Erythroblast (primary cell): ENCODE data around the gene ADISSP.

Source experiments
- DNase-seq, 2 experiments: peaks; one replicate each; lab custom pipeline; 2025; lab: John Stamatoyannopoulos, UW
- GATA1 ChIP-seq: IDR thresholded peaks from 2 replicates; pipeline ENCODE4 v1.6.1; 2011; ENCODE audit warnings: low read depth, mild to moderate bottlenecking, control low read depth, low read length, moderate library complexity
- POLR2A ChIP-seq: IDR thresholded peaks from 2 replicates; pipeline ENCODE4 v1.6.1; 2011; ENCODE audit warnings: mild to moderate bottlenecking, low read length

Gene ADISSP

GRCh38 chr20:3767427-3768341 lies at the start of gene ADISSP:
ADISSP (minus strand) TSS chr20:3767753; CDS start chr20:3760100, 7,653 bp downstream.
- TF ChIP-seq POLR2A, result peak; percentile 80
- no peak for TF ChIP-seq GATA1
- peak; percentile 99 for DNase-seq

GRCh38 chr20:3815703-3816315 lies 48.3 kb upstream of the ADISSP start:
- TF ChIP-seq POLR2A (no peak), GATA1 (no peak)
- DNase-seq, result no peak

GRCh38 chr20:3814928-3815495 lies 47.5 kb upstream of the ADISSP start:
- no peak for TF ChIP-seq POLR2A
- TF ChIP-seq GATA1, result no peak
- DNase-seq, result no peak

- TF ChIP-seq GATA1 (no peak), POLR2A (no peak)
- no peak for DNase-seq
Measured at GRCh38 chr20:3813848-3814581, 46.5 kb upstream of the ADISSP start.

GRCh38 chr20:3812975-3813847 lies 45.7 kb upstream of the ADISSP start:
- no peak for DNase-seq
- TF ChIP-seq GATA1, result no peak

GRCh38 chr20:3812259-3812681 lies 44.7 kb upstream of the ADISSP start:
- no peak for DNase-seq
- TF ChIP-seq POLR2A (no peak), GATA1 (no peak)

GRCh38 chr20:3811467-3812258 lies 44.1 kb upstream of the ADISSP start:
- peak; percentile 95 to 97 for DNase-seq
- TF ChIP-seq GATA1 (no peak), POLR2A (peak; percentile 39)

GRCh38 chr20:3808544-3808943 lies 41.0 kb upstream of the ADISSP start:
- DNase-seq, result no peak
- TF ChIP-seq GATA1 (no peak), POLR2A (no peak)

GRCh38 chr20:3804781-3805180 lies 37.2 kb upstream of the ADISSP start:
- TF ChIP-seq GATA1 (no peak), POLR2A (no peak)
- no peak for DNase-seq

GRCh38 chr20:3804254-3804751 lies 36.8 kb upstream of the ADISSP start:
- no peak for DNase-seq
- no peak for TF ChIP-seq POLR2A
- TF ChIP-seq GATA1, result no peak

GRCh38 chr20:3803854-3804253 lies 36.3 kb upstream of the ADISSP start:
- DNase-seq, result no peak
- TF ChIP-seq GATA1 (no peak), POLR2A (no peak)

- TF ChIP-seq POLR2A (no peak), GATA1 (no peak)
- DNase-seq, result no peak
Measured at GRCh38 chr20:3803289-3803688, 35.7 kb upstream of the ADISSP start.
